Gastroesophageal sphincter (tissue), 4 donors: Measurements from ENCODE around the gene ZNF888. TPM values are rescaled to one million over a fixed set of nuclear protein-coding genes. Genes with fewer than 3 reads are reported as not detected.
"Not testable (repeated sequence)": the region's sequence is repeated elsewhere in the genome, so short reads cannot be mapped to it uniquely, and the experiment has no call there.

Experiments used
- ATAC-seq: fragments of 150-250 bp; one replicate; pipeline ENCODE4 v1.9.1; 2016; ENCODE audit warnings: mild to moderate bottlenecking, moderate library complexity
- H3K27ac ChIP-seq, 4 donors: fragments of 200-600 bp; sonication (generic) in 3 of 4; 1 replicate in 3 of 4; 2 replicates in 1 of 4; pipeline ENCODE4 v1.5.1; 2016 to 2019
- H3K27me3 ChIP-seq: fragments of 200-600 bp; sonication (generic); one replicate; pipeline ENCODE4 v1.5.1; 2019
- H3K36me3 ChIP-seq, 2 donors: fragments of 200-600 bp; sonication (generic); one replicate each; pipeline ENCODE4 v1.5.1; 2019; ENCODE audit warnings: control low read depth in 1 of 2
- H3K4me1 ChIP-seq, 3 donors: fragments of 200-600 bp; sonication (generic); 1 replicate in 2 of 3; 2 replicates in 1 of 3; pipeline ENCODE4 v1.5.1; 2016 to 2019; ENCODE audit warnings: control low read depth in 2 of 3
- H3K4me3 ChIP-seq, 2 donors: fragments of 200-600 bp; sonication (generic); one replicate each; pipeline ENCODE4 v1.5.1; 2019; ENCODE audit warnings: mild to moderate bottlenecking in 1 of 2, moderate library complexity in 1 of 2
- H3K9me3 ChIP-seq, 3 donors: fragments of 200-600 bp; sonication (generic); one replicate each; pipeline ENCODE4 v1.5.1; 2017 to 2019; ENCODE audit warnings: control low read depth in 2 of 3
- EP300 ChIP-seq: sonication (generic); formaldehyde crosslinking; IDR thresholded peaks from one replicate; pipeline ENCODE4 v1.6.1; 2017; ENCODE audit warnings: antibody characterized with exemption, mild to moderate bottlenecking
- POLR2A ChIP-seq, 2 donors: fragments of 450-650 bp; IDR thresholded peaks; one replicate each; pipeline ENCODE4 v1.6.1; 2017; ENCODE audit warnings: antibody characterized with exemption in 2 of 2, mild to moderate bottlenecking in 2 of 2, moderate library complexity in 1 of 2
- POLR2AphosphoS5 ChIP-seq: sonication (generic); formaldehyde crosslinking; IDR thresholded peaks from one replicate; pipeline ENCODE4 v1.6.1; 2017; ENCODE audit warnings: antibody characterized with exemption
- WGBS, 2 donors: methylation state at CpG; one replicate each; pipeline ENCODE4 v1.1.5; 2018; ENCODE audit warnings: low coverage in 1 of 2; 5-methylcytosine and 5-hydroxymethylcytosine counted together
- total RNA-seq, 4 donors: library from RNA; depleted of rRNA; stranded (reverse); fragments of >200 nt; gene quantifications; one replicate each; pipeline ENCODE4 v1.1.0, GENCODE V29; 2016
- TF ChIP-seq, protein P1 (sequence below), 4 experiments: fragments of 200-600 bp in 2 of 4; fragments of 450-650 bp in 2 of 4; sonication (generic) in 1 of 4; IDR thresholded peaks; one replicate each; pipeline ENCODE4 v1.5.1; 2017 to 2019; ENCODE audit warnings: antibody characterized with exemption in 4 of 4, mild to moderate bottlenecking in 2 of 4, moderate library complexity in 2 of 4

The ZNF888 gene
- total RNA-seq, 4 donors from 2014 or later = 2.6 to 4.1 (median 3.0) TPM

DNA sequence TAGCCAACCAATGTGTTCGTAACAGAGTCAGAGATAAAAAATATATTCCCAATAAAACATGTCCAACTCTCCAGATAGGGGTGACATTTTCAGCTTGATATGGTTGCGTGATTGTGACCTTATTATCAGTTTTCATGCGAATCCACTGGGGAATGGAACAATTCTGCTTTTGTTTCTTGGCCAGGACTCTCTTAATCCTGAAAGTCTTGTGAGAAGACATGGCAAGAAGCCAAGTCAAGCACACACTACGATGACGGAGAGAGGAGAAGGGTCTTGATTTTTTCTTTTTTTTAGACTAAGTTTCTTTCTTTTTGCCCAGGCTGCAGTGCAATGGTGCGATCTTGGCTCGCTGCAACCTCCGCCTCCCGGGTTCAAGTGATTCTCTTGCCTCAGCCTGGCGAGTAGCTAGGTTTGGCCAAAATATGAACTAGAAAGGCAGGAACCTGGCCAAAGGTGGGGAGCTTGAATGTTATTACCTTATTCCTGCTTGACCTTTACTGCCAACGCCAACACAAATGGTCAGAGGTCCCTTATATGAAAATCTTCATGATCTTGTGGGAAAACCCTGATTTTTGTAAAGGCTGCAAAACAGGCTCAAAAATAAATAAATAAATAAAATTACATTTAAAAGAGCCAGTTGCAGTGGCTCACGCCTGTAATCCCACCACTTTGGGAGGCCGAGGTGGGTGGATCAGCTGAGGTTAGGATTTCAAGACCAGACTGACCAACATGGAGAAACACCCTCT, 25.0 kb upstream of the ZNF888 start:
- Histone ChIP-seq H3K27ac (no peak overlapping the region), H3K9me3 (peaks cover 0 to 69% (median 4%) of the 10 kb centered on the region in 3 donors), H3K36me3 (peaks cover 12 to 48% of the 10 kb centered on the region in 2 donors), H3K27me3 (peaks cover 7% of the 10 kb centered on the region), H3K4me3 (no peak overlapping the region), H3K4me1 (peaks cover 0 to 10% (median 0%) of the 10 kb centered on the region in 3 donors)
- WGBS, 2 donors = 80 to 91% methylated on average over 9 to 13 of the region's 13 CpGs
- TF ChIP-seq EP300 (no peak), POLR2AphosphoS5 (no peak), POLR2A (IDR thresholded peaks at IDR 0.05) (no peak)
- TF ChIP-seq, protein P1, sequence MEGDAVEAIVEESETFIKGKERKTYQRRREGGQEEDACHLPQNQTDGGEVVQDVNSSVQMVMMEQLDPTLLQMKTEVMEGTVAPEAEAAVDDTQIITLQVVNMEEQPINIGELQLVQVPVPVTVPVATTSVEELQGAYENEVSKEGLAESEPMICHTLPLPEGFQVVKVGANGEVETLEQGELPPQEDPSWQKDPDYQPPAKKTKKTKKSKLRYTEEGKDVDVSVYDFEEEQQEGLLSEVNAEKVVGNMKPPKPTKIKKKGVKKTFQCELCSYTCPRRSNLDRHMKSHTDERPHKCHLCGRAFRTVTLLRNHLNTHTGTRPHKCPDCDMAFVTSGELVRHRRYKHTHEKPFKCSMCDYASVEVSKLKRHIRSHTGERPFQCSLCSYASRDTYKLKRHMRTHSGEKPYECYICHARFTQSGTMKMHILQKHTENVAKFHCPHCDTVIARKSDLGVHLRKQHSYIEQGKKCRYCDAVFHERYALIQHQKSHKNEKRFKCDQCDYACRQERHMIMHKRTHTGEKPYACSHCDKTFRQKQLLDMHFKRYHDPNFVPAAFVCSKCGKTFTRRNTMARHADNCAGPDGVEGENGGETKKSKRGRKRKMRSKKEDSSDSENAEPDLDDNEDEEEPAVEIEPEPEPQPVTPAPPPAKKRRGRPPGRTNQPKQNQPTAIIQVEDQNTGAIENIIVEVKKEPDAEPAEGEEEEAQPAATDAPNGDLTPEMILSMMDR (IDR thresholded peaks at IDR 0.05) = no peak
- no peak for ATAC-seq

DNA sequence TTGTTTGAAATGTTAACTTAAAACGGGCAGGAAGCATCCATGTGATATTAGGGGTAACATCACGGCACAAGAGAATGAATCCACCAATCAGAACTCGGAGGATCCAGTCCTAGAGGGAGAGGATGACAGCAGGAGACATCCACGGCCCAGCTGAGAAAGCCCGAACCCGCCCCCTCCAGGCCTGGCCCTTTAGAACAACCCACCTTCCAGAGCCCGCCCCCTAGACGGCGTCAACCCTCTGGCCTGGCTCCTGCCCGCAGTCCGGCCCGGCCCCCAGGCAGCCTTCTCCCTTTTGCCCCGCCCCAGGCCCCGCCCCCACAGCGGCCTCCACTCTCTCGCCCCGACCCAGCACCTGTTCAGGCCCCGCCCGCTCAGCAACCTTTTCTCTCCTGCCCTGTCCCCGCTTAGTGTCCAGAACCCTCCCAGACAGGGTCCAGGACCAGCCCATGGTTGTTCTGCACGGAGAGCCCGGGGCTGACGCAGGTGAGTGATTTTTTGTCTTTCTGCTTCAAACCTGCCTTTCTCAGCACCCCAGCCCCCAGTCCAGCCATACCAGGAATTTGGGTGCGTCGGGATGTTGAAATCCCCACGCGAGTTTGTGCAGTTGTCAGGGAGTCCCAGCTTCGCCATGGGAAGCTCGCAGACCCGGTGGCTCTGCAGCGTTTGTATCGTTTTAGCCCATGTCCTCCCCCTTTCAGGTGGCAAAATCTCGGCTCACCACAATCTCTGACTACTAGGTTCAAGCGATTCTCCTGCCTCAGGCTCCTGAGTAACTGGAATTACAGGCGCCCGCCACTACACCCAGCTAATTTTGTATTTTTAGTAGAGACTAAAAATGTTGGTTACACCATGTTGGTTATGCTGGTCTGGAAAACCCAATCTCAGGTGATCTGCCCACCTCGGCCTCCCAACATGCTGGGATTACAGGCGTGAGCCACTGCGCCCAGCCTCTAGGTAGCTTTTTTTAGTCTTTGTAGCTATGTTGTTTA, 23.4 kb upstream of the ZNF888 start:
- H3K4me1 ChIP-seq = peaks cover 0 to 17% (median 0%) of the 10 kb centered on the region in 3 donors
- H3K27me3 ChIP-seq = peaks cover 7% of the 10 kb centered on the region
- ATAC-seq = peak; percentile 59
- TF ChIP-seq, protein P1 (IDR thresholded peaks at IDR 0.05) = no peak
- TF ChIP-seq EP300 = no peak
- no peak for TF ChIP-seq POLR2A (IDR thresholded peaks at IDR 0.05)
- no peak for TF ChIP-seq POLR2AphosphoS5
- H3K27ac ChIP-seq = peak overlapping the region in 1 of 4 donors; percentile 3
- H3K9me3 ChIP-seq = peaks cover 0 to 54% (median 4%) of the 10 kb centered on the region in 3 donors
- peaks cover 8 to 32% of the 10 kb centered on the region in 2 donors for H3K36me3 ChIP-seq
- 43 to 83% methylated on average over 2 to 11 of the region's 39 CpGs for WGBS, 2 donors
- no peak overlapping the region for H3K4me3 ChIP-seq

DNA sequence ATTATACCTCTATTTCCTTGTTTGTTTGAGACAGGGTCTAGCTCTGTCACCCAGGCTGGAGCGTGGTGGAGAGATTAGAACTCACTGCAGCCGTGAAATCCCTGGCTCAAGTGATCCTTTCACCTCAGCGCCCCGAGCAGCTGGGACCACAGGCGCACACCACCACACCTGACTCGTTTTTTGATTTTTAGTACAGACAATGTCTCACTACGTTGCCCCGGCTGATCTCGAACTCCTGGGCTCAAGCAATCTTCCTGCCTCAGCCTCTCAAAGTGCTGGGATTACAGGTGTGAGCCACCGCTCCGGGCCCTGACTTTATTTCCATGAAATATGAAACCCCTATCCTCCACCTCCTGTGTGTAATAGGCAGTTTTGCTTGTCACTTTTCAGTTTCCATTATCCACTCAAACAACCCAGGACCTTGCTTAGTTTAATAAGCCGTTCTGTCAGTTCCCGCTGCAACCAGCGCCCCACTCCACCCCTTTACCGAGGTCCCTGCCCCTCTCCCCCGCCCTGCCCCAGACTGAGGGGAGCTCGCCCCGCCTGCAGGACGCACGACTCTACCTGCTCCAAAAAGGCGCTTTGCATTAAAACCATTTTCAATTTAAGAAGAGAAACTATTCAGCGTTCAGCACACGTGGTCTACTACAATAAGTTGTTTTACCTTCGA, 22.6 kb upstream of the ZNF888 start:
- Histone ChIP-seq H3K27ac (no peak overlapping the region), H3K4me3 (no peak overlapping the region), H3K36me3 (peaks cover 2 to 24% of the 10 kb centered on the region in 2 donors), H3K27me3 (peaks cover 7% of the 10 kb centered on the region), H3K4me1 (peaks cover 0 to 21% (median 0%) of the 10 kb centered on the region in 3 donors), H3K9me3 (peaks cover 0 to 46% (median 4%) of the 10 kb centered on the region in 3 donors)
- no peak for TF ChIP-seq POLR2AphosphoS5
- WGBS, 2 donors = 53% methylated on average over 8 of the region's 24 CpGs; no CpG with 5 or more reads in 1 of the 2 donors
- no peak for ATAC-seq

DNA sequence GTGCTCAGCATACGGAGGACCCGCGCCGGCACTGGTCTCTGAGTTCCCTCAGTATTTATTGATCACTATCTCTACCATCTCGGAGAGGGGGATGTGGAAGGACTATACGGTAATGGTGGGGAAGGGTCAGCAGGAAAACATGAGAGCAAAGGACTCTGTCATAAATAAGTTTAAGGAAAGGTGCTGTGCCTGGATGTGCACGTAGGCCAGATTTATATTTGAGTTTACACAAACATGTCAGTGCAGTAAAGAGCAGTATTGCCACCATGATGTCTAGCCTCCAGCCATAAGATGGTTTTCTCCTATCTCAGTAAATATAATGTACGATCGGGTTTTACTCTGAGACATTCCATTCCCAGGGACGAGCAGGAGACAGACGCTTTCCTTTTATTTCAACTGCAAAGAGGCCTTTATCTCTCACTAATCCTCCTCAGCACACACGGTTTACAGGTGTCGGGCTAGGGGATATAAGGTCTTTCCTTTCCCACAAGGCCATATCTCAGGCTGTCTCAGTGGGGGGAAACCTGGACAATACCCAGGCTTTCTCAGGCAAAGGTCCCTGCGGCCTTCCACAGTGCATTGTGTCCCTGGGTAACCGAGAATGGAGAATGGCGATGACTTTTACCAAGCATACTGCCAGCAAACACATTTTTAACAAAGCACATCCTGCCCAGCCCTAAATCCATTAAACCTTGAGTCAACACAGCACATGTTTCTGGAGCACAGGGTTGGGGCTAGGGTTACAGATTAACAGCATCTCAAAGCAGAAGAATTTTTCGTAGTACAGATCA, 21.7 kb upstream of the ZNF888 start:
- not testable (repeated sequence) for H3K4me3 ChIP-seq, H3K27ac ChIP-seq, H3K27me3 ChIP-seq, ATAC-seq
- Histone ChIP-seq H3K36me3 (peaks cover 0 to 15% of the 10 kb centered on the region in 2 donors), H3K9me3 (peaks cover 0 to 37% (median 4%) of the 10 kb centered on the region in 3 donors), H3K4me1 (peaks cover 0 to 21% (median 0%) of the 10 kb centered on the region in 3 donors)
- WGBS, 2 donors = 84 to 86% methylated on average over 10 to 17 of the region's 17 CpGs

- no peak overlapping the region for H3K27ac ChIP-seq
- H3K27me3 ChIP-seq = peaks cover 7% of the 10 kb centered on the region
- peaks cover 0 to 28% (median 4%) of the 10 kb centered on the region in 3 donors for H3K9me3 ChIP-seq
- no peak overlapping the region for H3K4me3 ChIP-seq
- no peak for ATAC-seq
- TF ChIP-seq POLR2A (IDR thresholded peaks at IDR 0.05) (no peak), POLR2AphosphoS5 (no peak), EP300 (no peak)
- TF ChIP-seq, protein P1 (IDR thresholded peaks at IDR 0.05) = no peak
- WGBS, 2 donors = 68 to 82% methylated on average over 4 to 13 of the region's 17 CpGs
- H3K4me1 ChIP-seq = peaks cover 0 to 21% (median 0%) of the 10 kb centered on the region in 3 donors
- H3K36me3 ChIP-seq = peaks cover 0 to 6% of the 10 kb centered on the region in 2 donors
Measured at GRCh38 chr19:52943884-52944643, 20.8 kb upstream of the ZNF888 start.
